Stimulated activated naive CD8-positive, alpha-beta T cell treated with anti-CD3 and anti-CD28 coated beads, Interleukin-15, Interleukin-2, amounts not matched to agents 100 ng/mL and 50 ng/mL, for 24 hours (primary cell): Measurements from ENCODE around the gene ANKS1B.
"Not testable (repeated sequence)": the region's sequence is repeated elsewhere in the genome, so short reads cannot be mapped to it uniquely, and the experiment has no call there.

Experiments used
- H3K27ac Mint-ChIP-seq: one replicate; pipeline ENCODE4 v1.8.0; 2021; ENCODE audit warnings: mild to moderate bottlenecking, mixed read lengths
- H3K27me3 Mint-ChIP-seq: one replicate; pipeline ENCODE4 v1.8.0; 2021; ENCODE audit warnings: mixed read lengths
- H3K36me3 Mint-ChIP-seq: one replicate; pipeline ENCODE4 v1.8.0; 2021; ENCODE audit warnings: low read depth, mixed read lengths
- H3K4me1 Mint-ChIP-seq: one replicate; pipeline ENCODE4 v1.8.0; 2021; ENCODE audit warnings: low read depth, mixed read lengths
- H3K4me3 Mint-ChIP-seq: one replicate; pipeline ENCODE4 v1.8.0; 2021; ENCODE audit warnings: mild to moderate bottlenecking, mixed read lengths
- H3K9me3 Mint-ChIP-seq: one replicate; pipeline ENCODE4 v1.8.0; 2021; ENCODE audit warnings: mixed read lengths

The ANKS1B gene

GRCh38 chr12:99859126-99859525 lies 125.6 kb downstream of the ANKS1B start:
- no peak overlapping the region for H3K27ac Mint-ChIP-seq
- no peaks in the 10 kb centered on the region for H3K36me3 Mint-ChIP-seq
- H3K9me3 Mint-ChIP-seq = no peaks in the 10 kb centered on the region
- H3K4me1 Mint-ChIP-seq = no peaks in the 10 kb centered on the region
- no peaks in the 10 kb centered on the region for H3K27me3 Mint-ChIP-seq
- no peak overlapping the region for H3K4me3 Mint-ChIP-seq

GRCh38 chr12:99852666-99853065 lies 132.1 kb downstream of the ANKS1B start:
- no peak overlapping the region for H3K4me3 Mint-ChIP-seq
- H3K4me1 Mint-ChIP-seq = no peaks in the 10 kb centered on the region
- H3K27ac Mint-ChIP-seq = no peak overlapping the region
- no peaks in the 10 kb centered on the region for H3K9me3 Mint-ChIP-seq
- no peaks in the 10 kb centered on the region for H3K27me3 Mint-ChIP-seq
- no peaks in the 10 kb centered on the region for H3K36me3 Mint-ChIP-seq

GRCh38 chr12:99847936-99848335 lies 136.8 kb downstream of the ANKS1B start:
- Mint-ChIP-seq H3K27ac (no peak overlapping the region), H3K4me1 (no peaks in the 10 kb centered on the region), H3K9me3 (peaks cover 4% of the 10 kb centered on the region), H3K27me3 (peaks cover 3% of the 10 kb centered on the region), H3K4me3 (no peak overlapping the region), H3K36me3 (no peaks in the 10 kb centered on the region)

GRCh38 chr12:99834710-99835109 lies 150.0 kb downstream of the ANKS1B start:
- no peaks in the 10 kb centered on the region for H3K27me3 Mint-ChIP-seq
- H3K4me1 Mint-ChIP-seq = no peaks in the 10 kb centered on the region
- H3K36me3 Mint-ChIP-seq = no peaks in the 10 kb centered on the region
- no peak overlapping the region for H3K4me3 Mint-ChIP-seq
- no peak overlapping the region for H3K27ac Mint-ChIP-seq
- H3K9me3 Mint-ChIP-seq = no peaks in the 10 kb centered on the region

GRCh38 chr12:99833397-99833796 lies 151.3 kb downstream of the ANKS1B start:
- Mint-ChIP-seq H3K4me1 (no peaks in the 10 kb centered on the region), H3K4me3 (no peak overlapping the region), H3K27me3 (no peaks in the 10 kb centered on the region), H3K36me3 (no peaks in the 10 kb centered on the region), H3K9me3 (no peaks in the 10 kb centered on the region), H3K27ac (no peak overlapping the region)

GRCh38 chr12:99824900-99825542 lies 159.7 kb downstream of the ANKS1B start:
- no peak overlapping the region for H3K27ac Mint-ChIP-seq
- no peaks in the 10 kb centered on the region for H3K27me3 Mint-ChIP-seq
- no peak overlapping the region for H3K4me3 Mint-ChIP-seq
- no peaks in the 10 kb centered on the region for H3K4me1 Mint-ChIP-seq
- H3K36me3 Mint-ChIP-seq = no peaks in the 10 kb centered on the region
- H3K9me3 Mint-ChIP-seq = peaks cover 3% of the 10 kb centered on the region

- Mint-ChIP-seq H3K4me1 (no peaks in the 10 kb centered on the region), H3K9me3 (peaks cover 3% of the 10 kb centered on the region), H3K4me3 (no peak overlapping the region), H3K27me3 (no peaks in the 10 kb centered on the region), H3K36me3 (no peaks in the 10 kb centered on the region), H3K27ac (no peak overlapping the region)
Measured at GRCh38 chr12:99822273-99822672, 162.5 kb downstream of the ANKS1B start.

GRCh38 chr12:99810718-99811593 lies 173.8 kb downstream of the ANKS1B start:
- H3K27me3 Mint-ChIP-seq = no peaks in the 10 kb centered on the region
- H3K27ac Mint-ChIP-seq = no peak overlapping the region
- H3K9me3 Mint-ChIP-seq = no peaks in the 10 kb centered on the region
- no peaks in the 10 kb centered on the region for H3K4me1 Mint-ChIP-seq
- H3K4me3 Mint-ChIP-seq = no peak overlapping the region
- H3K36me3 Mint-ChIP-seq = no peaks in the 10 kb centered on the region

- no peaks in the 10 kb centered on the region for H3K27me3 Mint-ChIP-seq
- H3K27ac Mint-ChIP-seq = no peak overlapping the region
- H3K9me3 Mint-ChIP-seq = no peaks in the 10 kb centered on the region
- H3K4me3 Mint-ChIP-seq = no peak overlapping the region
- no peaks in the 10 kb centered on the region for H3K36me3 Mint-ChIP-seq
- no peaks in the 10 kb centered on the region for H3K4me1 Mint-ChIP-seq
Measured at GRCh38 chr12:99809909-99810308, 174.8 kb downstream of the ANKS1B start.

GRCh38 chr12:99806304-99806703 lies 178.4 kb downstream of the ANKS1B start:
- no peak overlapping the region for H3K4me3 Mint-ChIP-seq
- no peak overlapping the region for H3K27ac Mint-ChIP-seq
- no peaks in the 10 kb centered on the region for H3K36me3 Mint-ChIP-seq
- no peaks in the 10 kb centered on the region for H3K4me1 Mint-ChIP-seq
- H3K9me3 Mint-ChIP-seq = no peaks in the 10 kb centered on the region
- H3K27me3 Mint-ChIP-seq = no peaks in the 10 kb centered on the region

- Mint-ChIP-seq H3K27ac (no peak overlapping the region), H3K27me3 (no peaks in the 10 kb centered on the region), H3K4me1 (no peaks in the 10 kb centered on the region), H3K4me3 (no peak overlapping the region), H3K9me3 (no peaks in the 10 kb centered on the region), H3K36me3 (no peaks in the 10 kb centered on the region)
Measured at GRCh38 chr12:99804715-99805114, 180.0 kb downstream of the ANKS1B start.

GRCh38 chr12:99800605-99801004 lies 184.1 kb downstream of the ANKS1B start:
- Mint-ChIP-seq H3K27ac (no peak overlapping the region), H3K4me3 (no peak overlapping the region), H3K36me3 (no peaks in the 10 kb centered on the region), H3K4me1 (no peaks in the 10 kb centered on the region), H3K9me3 (no peaks in the 10 kb centered on the region), H3K27me3 (no peaks in the 10 kb centered on the region)

GRCh38 chr12:99797931-99798330 lies 186.8 kb downstream of the ANKS1B start:
- H3K4me1 Mint-ChIP-seq, H3K36me3 Mint-ChIP-seq, H3K27ac Mint-ChIP-seq, H3K9me3 Mint-ChIP-seq, H3K4me3 Mint-ChIP-seq, H3K27me3 Mint-ChIP-seq: not testable (repeated sequence)

GRCh38 chr12:99783421-99783820 lies 201.3 kb downstream of the ANKS1B start:
- Mint-ChIP-seq H3K9me3 (peaks cover 5% of the 10 kb centered on the region), H3K36me3 (no peaks in the 10 kb centered on the region), H3K4me1 (no peaks in the 10 kb centered on the region), H3K27ac (no peak overlapping the region), H3K27me3 (no peaks in the 10 kb centered on the region), H3K4me3 (no peak overlapping the region)

- no peaks in the 10 kb centered on the region for H3K4me1 Mint-ChIP-seq
- peaks cover 3% of the 10 kb centered on the region for H3K9me3 Mint-ChIP-seq
- no peaks in the 10 kb centered on the region for H3K27me3 Mint-ChIP-seq
- H3K4me3 Mint-ChIP-seq = no peak overlapping the region
- H3K36me3 Mint-ChIP-seq = no peaks in the 10 kb centered on the region
- H3K27ac Mint-ChIP-seq = no peak overlapping the region
Measured at GRCh38 chr12:99772274-99772673, 212.5 kb downstream of the ANKS1B start.

GRCh38 chr12:99771659-99772058 lies 213.1 kb downstream of the ANKS1B start:
- Mint-ChIP-seq H3K27me3 (no peaks in the 10 kb centered on the region), H3K36me3 (no peaks in the 10 kb centered on the region), H3K27ac (no peak overlapping the region), H3K9me3 (peaks cover 3% of the 10 kb centered on the region), H3K4me3 (no peak overlapping the region), H3K4me1 (no peaks in the 10 kb centered on the region)
